AG09309 (cell line): ENCODE data around the gene STK32B.

Experiments
- DNase-seq: peaks from one replicate; pipeline ENCODE4 v3.0.0-alpha.2; 2010; ENCODE audit warnings: low read depth
- H3K4me3 ChIP-seq: 2 replicates; pipeline ENCODE4 v1.5.1; 2011; ENCODE audit warnings: mild to moderate bottlenecking, low read depth, low read length, moderate library complexity; ENCODE audit not compliant: control insufficient read depth
- CTCF ChIP-seq: IDR thresholded peaks from 2 replicates; pipeline ENCODE4 v1.5.1; 2011; ENCODE audit warnings: mild to moderate bottlenecking, low read depth, low read length, inconsistent platforms; ENCODE audit not compliant: insufficient read depth, control insufficient read depth; ENCODE audit errors: missing control alignments

The STK32B gene

GRCh38 chr4:5122114-5122513 is 70.8 kb downstream of the STK32B start:
- H3K4me3 ChIP-seq: no peak overlapping the region
- no peak for DNase-seq
- no peak for TF ChIP-seq CTCF

GRCh38 chr4:5124876-5125275 is 73.6 kb downstream of the STK32B start:
- DNase-seq: no peak
- no peak for TF ChIP-seq CTCF
- H3K4me3 ChIP-seq: no peak overlapping the region

GRCh38 chr4:5125321-5125720 is 74.0 kb downstream of the STK32B start:
- no peak for DNase-seq
- no peak for TF ChIP-seq CTCF

GRCh38 chr4:5126231-5126630 is 75.0 kb downstream of the STK32B start:
- no peak overlapping the region for H3K4me3 ChIP-seq
- no peak for DNase-seq
- no peak for TF ChIP-seq CTCF

More at GRCh38 chr4:5125321-5125720, 74.0 kb downstream of the STK32B start:
- no peak overlapping the region for H3K4me3 ChIP-seq

GRCh38 chr4:5126857-5127256 is 75.6 kb downstream of the STK32B start:
- H3K4me3 ChIP-seq: no peak overlapping the region
- DNase-seq: no peak
- no peak for TF ChIP-seq CTCF

GRCh38 chr4:5127556-5127955 is 76.3 kb downstream of the STK32B start:
- no peak for TF ChIP-seq CTCF
- no peak overlapping the region for H3K4me3 ChIP-seq
- DNase-seq: no peak

- no peak for TF ChIP-seq CTCF
- no peak overlapping the region for H3K4me3 ChIP-seq
- DNase-seq: no peak
Observed at GRCh38 chr4:5128569-5128968, 77.3 kb downstream of the STK32B start.
